Naive thymus-derived CD4-positive, alpha-beta T cell (primary cell): ENCODE results near the gene HYOU1. TPM values are rescaled to one million over a fixed set of nuclear protein-coding genes. Genes with fewer than 3 reads are reported as not detected.

Source experiments
- ATAC-seq: fragments of 150-1000 bp; cut with Tn5 transposase; 2 replicates; pipeline ENCODE4 v1.10.0; 2021; ENCODE audit warnings: mild to moderate bottlenecking, moderate library complexity
- CTCF ChIA-PET: fragments of 350-600 bp; sonication (Branson Sonifier 250); formaldehyde crosslinking; loops from one replicate; lab custom pipeline; 2021; ENCODE audit warnings: antibody characterized with exemption; lab: Charles Lee
- POLR2A ChIA-PET: fragments of 350-600 bp; sonication (Branson Sonifier 250); formaldehyde crosslinking; loops from one replicate; lab custom pipeline; 2021; ENCODE audit warnings: antibody characterized with exemption, inconsistent platforms; lab: Charles Lee
- DNase-seq, 9 donors: peaks; one replicate each; pipeline versions ENCODE4 v3.0.0 to v3.0.0-alpha.2; 2020 to 2022; ENCODE audit warnings: mixed read lengths in 1 of 9
- H3K27ac ChIP-seq: one replicate; pipeline ENCODE4 v1.7.0; 2013; ENCODE audit warnings: mild to moderate bottlenecking, low read depth, low read length, moderate library complexity
- H3K27me3 ChIP-seq, 2 donors: one replicate each; pipeline ENCODE4 v1.7.0; 2013; ENCODE audit warnings: low read length in 2 of 2, mild to moderate bottlenecking in 2 of 2, moderate library complexity in 2 of 2; ENCODE audit not compliant: control insufficient read depth in 2 of 2, insufficient read depth in 2 of 2
- H3K36me3 ChIP-seq, 3 experiments: 1 replicate in 2 of 3; 2 replicates in 1 of 3; pipeline ENCODE4 v1.7.0; 2013; ENCODE audit warnings: low read length in 3 of 3, mild to moderate bottlenecking in 3 of 3, moderate library complexity in 1 of 3; ENCODE audit not compliant: insufficient read depth in 3 of 3, control insufficient read depth in 2 of 3
- H3K4me1 ChIP-seq, 2 donors: one replicate each; pipeline ENCODE4 v1.7.0; 2013; ENCODE audit warnings: low read length in 2 of 2, mild to moderate bottlenecking in 2 of 2, moderate library complexity in 1 of 2; ENCODE audit not compliant: control insufficient read depth in 2 of 2, insufficient read depth in 2 of 2
- H3K4me3 ChIP-seq: 2 replicates; pipeline ENCODE4 v1.7.0; 2013; ENCODE audit warnings: mild to moderate bottlenecking, low read length
- H3K9me3 ChIP-seq, 3 experiments: 1 replicate in 2 of 3; 2 replicates in 1 of 3; pipeline ENCODE4 v1.7.0; 2013; ENCODE audit warnings: low read length in 3 of 3; ENCODE audit not compliant: control insufficient read depth in 2 of 3
- H3K27ac Mint-ChIP-seq, 9 donors: one replicate each; pipeline ENCODE4 v1.8.0; 2020 to 2022; ENCODE audit warnings: mixed read lengths in 9 of 9, mild to moderate bottlenecking in 8 of 9, moderate library complexity in 5 of 9, inconsistent platforms in 2 of 9
- H3K27me3 Mint-ChIP-seq, 5 donors: one replicate each; pipeline ENCODE4 v1.8.0; 2021 to 2022; ENCODE audit warnings: mixed read lengths in 5 of 5, mild to moderate bottlenecking in 1 of 5
- H3K36me3 Mint-ChIP-seq, 5 donors: one replicate each; pipeline ENCODE4 v1.8.0; 2020 to 2022; ENCODE audit warnings: mixed read lengths in 5 of 5, mild to moderate bottlenecking in 3 of 5, inconsistent platforms in 1 of 5
- H3K4me1 Mint-ChIP-seq, 7 donors: one replicate each; pipeline ENCODE4 v1.8.0; 2020 to 2022; ENCODE audit warnings: mixed read lengths in 7 of 7, mild to moderate bottlenecking in 3 of 7, inconsistent platforms in 1 of 7
- H3K4me3 Mint-ChIP-seq, 10 donors: one replicate each; pipeline ENCODE4 v1.8.0; 2020 to 2022; ENCODE audit warnings: mild to moderate bottlenecking in 10 of 10, mixed read lengths in 10 of 10, moderate library complexity in 6 of 10, inconsistent platforms in 2 of 10
- H3K9me3 Mint-ChIP-seq, 11 donors: one replicate each; pipeline ENCODE4 v1.8.0; 2020 to 2022; ENCODE audit warnings: mixed read lengths in 11 of 11, mild to moderate bottlenecking in 4 of 11, inconsistent platforms in 1 of 11, moderate library complexity in 1 of 11
- intact Hi-C, 2 donors: fragments of 100-400 bp; cut with micrococcal nuclease; formaldehyde crosslinking; loops; one replicate each; pipeline ENCODE4 v1.15.1; 2023
- polyA plus RNA-seq, 2 donors: library from polyadenylated mRNA; unstranded; fragments of 300-500 nt; fragmentation: Illumina TruSeq; gene quantifications; one replicate each; pipeline ENCODE4 v1.2.3, GENCODE V29; 2021
- total RNA-seq, 6 experiments: library from RNA in 5 of 6; stranded (reverse) in 5 of 6; gene quantifications; 1 replicate in 5 of 6; 2 replicates in 1 of 6; pipeline ENCODE4 v1.2.3 and lab custom pipeline; 2021 to 2026

Gene HYOU1
- total and polyA plus RNA-seq, 7 experiments from 2014 or later: 11.3 to 198 (median 89.9) TPM

DNA sequence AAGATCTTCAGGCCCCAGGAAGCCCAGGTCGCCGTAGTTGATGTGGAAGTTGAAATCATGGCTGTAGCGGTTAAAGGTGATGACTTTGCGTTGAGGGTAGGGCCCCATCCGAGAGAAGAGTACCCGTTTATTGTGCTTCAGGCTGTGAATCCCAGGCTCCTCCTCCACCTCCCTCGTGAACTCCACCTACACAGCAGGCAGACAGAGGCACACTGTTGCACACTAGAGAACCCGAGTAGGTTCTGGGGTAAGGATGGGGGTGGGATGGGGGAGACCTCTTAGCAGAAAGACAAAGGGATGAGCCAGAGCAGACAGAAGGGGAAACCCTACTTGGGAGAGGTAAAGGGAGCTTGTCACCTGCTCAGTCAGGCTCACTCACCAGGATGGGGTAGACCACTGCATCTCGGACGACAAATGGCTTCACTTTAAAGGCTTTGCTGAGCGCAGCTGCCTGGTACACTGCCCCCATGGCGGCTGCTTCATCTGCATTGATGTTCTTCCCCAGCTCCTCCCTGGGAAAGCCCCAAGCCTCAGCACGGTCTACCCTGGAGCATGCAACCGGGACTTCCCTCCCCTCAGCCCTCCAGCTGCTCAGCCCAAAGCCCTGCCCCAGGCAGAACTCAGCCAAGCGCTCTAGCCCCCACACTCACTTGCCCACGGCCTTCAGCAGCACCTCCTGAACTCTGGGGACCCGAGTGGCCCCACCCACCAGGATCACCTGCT is 5.4 kb downstream of the HYOU1 start:
- H3K27ac Mint-ChIP-seq: no peak overlapping the region
- H3K4me3 Mint-ChIP-seq: no peak overlapping the region
- Histone ChIP-seq H3K36me3 (peaks cover 18 to 84% (median 47%) of the 10 kb centered on the region in 3 experiments), H3K4me1 (peaks cover 12 to 13% of the 10 kb centered on the region in 2 donors), H3K27ac (no peak overlapping the region), H3K9me3 (no peaks in the 10 kb centered on the region), H3K4me3 (no peak overlapping the region), H3K27me3 (no peaks in the 10 kb centered on the region)
- peaks cover 7 to 68% (median 36%) of the 10 kb centered on the region in 5 donors for H3K36me3 Mint-ChIP-seq
- H3K27me3 Mint-ChIP-seq: no peaks in the 10 kb centered on the region
- intact Hi-C loops: no loop called here
- DNase-seq (no peak), ATAC-seq (peak; percentile 31)
- POLR2A ChIA-PET: interaction anchor here (1.4 kb wide), 1 partner anchor 14 kb away, joined by 4 read pairs; no protein-coding TSS in a partner anchor
- H3K9me3 Mint-ChIP-seq: no peaks in the 10 kb centered on the region
- peaks cover 16 to 32% (median 25%) of the 10 kb centered on the region in 7 donors for H3K4me1 Mint-ChIP-seq
- CTCF ChIA-PET: no interaction called here

DNA sequence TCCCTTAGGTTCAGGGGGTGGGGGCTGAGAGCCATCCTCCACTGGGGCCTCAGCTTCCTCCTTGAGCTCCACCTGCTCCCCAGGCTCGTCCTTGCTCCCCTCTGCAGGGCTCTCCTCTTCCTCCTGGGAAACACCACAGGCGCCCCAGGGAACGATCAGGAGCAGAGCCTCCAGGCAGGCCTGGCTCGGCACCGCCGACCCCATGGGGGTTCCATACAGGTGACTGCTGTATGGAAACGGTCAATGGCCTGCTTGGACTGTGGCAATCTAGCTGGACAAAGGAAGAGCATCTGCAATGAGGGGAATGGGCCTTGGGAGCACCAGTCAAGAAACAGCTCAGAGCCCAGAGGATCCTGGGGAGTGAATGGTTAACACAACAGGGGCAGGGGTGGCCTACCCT is 7.9 kb downstream of the HYOU1 start:
- Mint-ChIP-seq H3K9me3 (no peaks in the 10 kb centered on the region), H3K4me1 (peaks cover 5 to 13% (median 7%) of the 10 kb centered on the region in 7 donors), H3K4me3 (no peak overlapping the region), H3K36me3 (peaks cover 7 to 62% (median 35%) of the 10 kb centered on the region in 5 donors), H3K27me3 (no peaks in the 10 kb centered on the region), H3K27ac (no peak overlapping the region)
- CTCF ChIA-PET: no interaction called here
- DNase-seq: no peak
- H3K4me1 ChIP-seq: no peaks in the 10 kb centered on the region
- H3K4me3 ChIP-seq: no peak overlapping the region
- POLR2A ChIA-PET: interaction anchor here (1.2 to 1.7 kb wide), 2 partner anchors 13 to 19 kb away, joined by 3 to 6 read pairs; partner anchors contain the start of gene VPS11
- no peaks in the 10 kb centered on the region for H3K9me3 ChIP-seq
- ATAC-seq: no peak
- intact Hi-C loops: no loop called here
- H3K27me3 ChIP-seq: no peaks in the 10 kb centered on the region
- no peak overlapping the region for H3K27ac ChIP-seq
- peaks cover 18 to 93% (median 43%) of the 10 kb centered on the region in 3 experiments for H3K36me3 ChIP-seq

DNA sequence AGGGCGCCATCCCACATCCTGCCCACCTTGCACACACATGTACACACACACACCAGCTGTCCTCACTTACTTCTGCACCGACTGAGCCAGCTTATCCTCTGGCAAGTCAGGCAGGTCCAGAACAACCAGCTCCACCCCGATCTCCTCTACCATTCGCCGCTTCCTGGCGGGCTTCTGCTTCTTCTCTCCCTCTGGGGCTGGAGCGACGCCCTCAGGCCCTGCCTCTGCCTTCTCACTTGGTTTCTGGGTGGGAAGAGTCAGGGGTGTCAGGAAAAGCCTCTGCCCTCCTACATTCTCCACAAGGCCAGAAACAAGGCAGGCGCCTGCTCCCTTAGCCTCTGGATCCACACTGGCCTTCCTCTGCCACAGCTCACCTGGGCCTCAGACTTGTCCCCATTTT is 8.4 kb downstream of the HYOU1 start:
- DNase-seq (no peak), ATAC-seq (no peak)
- intact Hi-C loops: no loop called here
- Histone ChIP-seq H3K9me3 (no peaks in the 10 kb centered on the region), H3K4me3 (no peak overlapping the region), H3K27ac (no peak overlapping the region), H3K4me1 (no peaks in the 10 kb centered on the region), H3K36me3 (peaks cover 18 to 88% (median 38%) of the 10 kb centered on the region in 3 experiments), H3K27me3 (no peaks in the 10 kb centered on the region)
- Mint-ChIP-seq H3K9me3 (no peaks in the 10 kb centered on the region), H3K36me3 (peaks cover 7 to 58% (median 31%) of the 10 kb centered on the region in 5 donors), H3K27ac (no peak overlapping the region), H3K27me3 (no peaks in the 10 kb centered on the region), H3K4me1 (peaks cover 1 to 11% (median 6%) of the 10 kb centered on the region in 7 donors), H3K4me3 (peak overlapping the region in 1 of 10 donors; percentile 38)
- ChIA-PET POLR2A (interaction anchor here (1.2 to 1.7 kb wide), 3 partner anchors 8 to 19 kb away, joined by 3 to 6 read pairs (median 4); partner anchors contain the start of genes HYOU1 and VPS11), CTCF (interaction anchor here (0.8 kb wide), 1 partner anchor 17 kb away, joined by 3 read pairs; no protein-coding TSS in a partner anchor)

DNA sequence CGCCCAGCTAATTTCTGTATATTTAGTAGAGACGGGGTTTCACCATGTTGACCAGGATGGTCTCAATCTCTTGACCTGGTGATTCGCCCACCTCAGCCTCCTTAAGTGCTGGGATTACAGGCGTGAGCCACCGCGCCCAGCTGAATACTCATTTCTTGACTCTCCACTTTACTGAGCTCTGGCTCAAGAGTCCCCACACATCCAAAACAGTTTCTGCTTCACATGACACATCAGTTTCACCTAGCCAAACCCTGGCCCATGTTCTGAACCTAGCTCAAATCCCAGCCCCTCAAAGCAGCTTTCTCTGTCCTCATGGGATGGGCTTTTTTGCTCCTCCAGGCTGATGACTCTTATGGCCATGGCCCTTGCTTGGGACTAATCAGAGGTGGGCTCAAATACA is 9.8 kb downstream of the HYOU1 start:
- no peak overlapping the region for H3K4me3 ChIP-seq
- H3K4me1 ChIP-seq: no peaks in the 10 kb centered on the region
- H3K36me3 Mint-ChIP-seq: peaks cover 7 to 45% (median 19%) of the 10 kb centered on the region in 5 donors
- intact Hi-C loops: no loop called here
- no peaks in the 10 kb centered on the region for H3K9me3 Mint-ChIP-seq
- H3K27ac ChIP-seq: no peak overlapping the region
- no peaks in the 10 kb centered on the region for H3K9me3 ChIP-seq
- H3K4me1 Mint-ChIP-seq: peaks cover 0 to 6% (median 0%) of the 10 kb centered on the region in 7 donors
- POLR2A ChIA-PET: interaction anchor here (1.2 to 1.4 kb wide), 2 partner anchors 9 to 50 kb away, joined by 3 to 4 read pairs; partner anchors contain the start of gene HYOU1
- ATAC-seq (no peak), DNase-seq (no peak)
- no peak overlapping the region for H3K27ac Mint-ChIP-seq
- peaks cover 13 to 74% (median 24%) of the 10 kb centered on the region in 3 experiments for H3K36me3 ChIP-seq
- no peak overlapping the region for H3K4me3 Mint-ChIP-seq
- H3K27me3 Mint-ChIP-seq: no peaks in the 10 kb centered on the region
- CTCF ChIA-PET: no interaction called here
- H3K27me3 ChIP-seq: no peaks in the 10 kb centered on the region

DNA sequence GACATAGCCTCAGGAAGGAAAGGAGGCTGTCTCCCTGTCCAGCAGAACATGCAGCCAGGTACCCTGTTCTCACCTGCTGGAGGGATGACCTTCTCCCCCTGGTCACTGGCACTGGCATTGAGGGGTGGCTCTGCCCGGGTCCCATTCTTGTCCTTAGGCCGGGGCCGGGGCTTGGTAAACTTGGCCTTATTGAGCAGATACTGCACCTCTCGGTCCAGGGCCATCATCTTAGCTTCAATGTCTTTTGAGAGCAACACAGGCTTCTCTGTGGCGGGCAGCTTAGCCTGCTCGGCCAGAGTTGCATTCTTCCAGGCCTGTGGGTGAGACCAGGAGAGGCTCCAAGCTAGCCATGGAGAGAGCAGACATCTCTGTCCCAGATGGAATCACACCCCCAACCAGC is 10.5 kb downstream of the HYOU1 start:
- Mint-ChIP-seq H3K4me1 (peaks cover 0 to 5% (median 0%) of the 10 kb centered on the region in 7 donors), H3K4me3 (no peak overlapping the region), H3K27me3 (no peaks in the 10 kb centered on the region), H3K36me3 (peaks cover 7 to 40% (median 17%) of the 10 kb centered on the region in 5 donors), H3K9me3 (no peaks in the 10 kb centered on the region), H3K27ac (no peak overlapping the region)
- ChIA-PET CTCF (interaction anchor here (0.6 kb wide), 1 partner anchor 92 kb away, joined by 3 read pairs; no protein-coding TSS in a partner anchor), POLR2A (no interaction called here)
- H3K4me1 ChIP-seq: no peaks in the 10 kb centered on the region
- H3K36me3 ChIP-seq: peaks cover 10 to 67% (median 18%) of the 10 kb centered on the region in 3 experiments
- no peak for ATAC-seq
- H3K4me3 ChIP-seq: no peak overlapping the region
- H3K27ac ChIP-seq: no peak overlapping the region
- intact Hi-C loops: no loop called here
- H3K9me3 ChIP-seq: no peaks in the 10 kb centered on the region
- DNase-seq: no peak
- H3K27me3 ChIP-seq: no peaks in the 10 kb centered on the region

DNA sequence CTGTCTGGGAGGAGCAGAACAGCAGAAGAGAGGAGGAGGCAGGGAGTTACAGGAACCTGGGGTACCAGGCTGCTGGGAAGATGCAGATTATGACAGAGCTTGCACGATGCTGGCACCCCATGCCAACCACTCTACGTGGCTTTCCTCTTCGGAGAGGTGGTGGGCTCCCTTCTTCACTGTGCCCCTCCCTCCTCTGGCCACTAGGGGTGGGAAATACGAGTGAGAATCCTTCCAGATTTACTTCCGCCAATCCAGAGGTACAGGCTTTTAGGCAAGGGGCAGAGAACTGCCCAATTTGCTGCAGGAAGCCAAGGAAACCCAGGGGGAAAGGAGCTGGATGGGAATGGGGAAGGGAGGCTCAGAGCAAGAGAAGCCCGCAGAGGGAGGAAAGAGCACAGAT is 12.3 kb downstream of the HYOU1 start:
- Histone ChIP-seq H3K9me3 (no peaks in the 10 kb centered on the region), H3K4me3 (no peak overlapping the region), H3K36me3 (peaks cover 7 to 51% (median 7%) of the 10 kb centered on the region in 3 experiments), H3K27ac (no peak overlapping the region), H3K4me1 (no peaks in the 10 kb centered on the region), H3K27me3 (no peaks in the 10 kb centered on the region)
- Mint-ChIP-seq H3K4me3 (no peak overlapping the region), H3K4me1 (peaks cover 0 to 5% (median 0%) of the 10 kb centered on the region in 7 donors), H3K27ac (peak overlapping the region in 1 of 9 donors; percentile 45), H3K27me3 (no peaks in the 10 kb centered on the region), H3K9me3 (no peaks in the 10 kb centered on the region), H3K36me3 (peaks cover 4 to 28% (median 8%) of the 10 kb centered on the region in 5 donors)
- POLR2A ChIA-PET: interaction anchor here (0.9 to 1.5 kb wide), 2 partner anchors 12 to 26 kb away, joined by 3 to 4 read pairs; partner anchors contain the start of genes RPS25 and TRAPPC4
- intact Hi-C loops: no loop called here
- CTCF ChIA-PET: no interaction called here
- ATAC-seq: no peak
- DNase-seq: no peak
